ENCODE measurements around the gene SLC25A33.
"Not testable (repeated sequence)": the region's sequence is repeated elsewhere in the genome, so short reads cannot be mapped to it uniquely, and the experiment has no call there.

Gene SLC25A33

DNA sequence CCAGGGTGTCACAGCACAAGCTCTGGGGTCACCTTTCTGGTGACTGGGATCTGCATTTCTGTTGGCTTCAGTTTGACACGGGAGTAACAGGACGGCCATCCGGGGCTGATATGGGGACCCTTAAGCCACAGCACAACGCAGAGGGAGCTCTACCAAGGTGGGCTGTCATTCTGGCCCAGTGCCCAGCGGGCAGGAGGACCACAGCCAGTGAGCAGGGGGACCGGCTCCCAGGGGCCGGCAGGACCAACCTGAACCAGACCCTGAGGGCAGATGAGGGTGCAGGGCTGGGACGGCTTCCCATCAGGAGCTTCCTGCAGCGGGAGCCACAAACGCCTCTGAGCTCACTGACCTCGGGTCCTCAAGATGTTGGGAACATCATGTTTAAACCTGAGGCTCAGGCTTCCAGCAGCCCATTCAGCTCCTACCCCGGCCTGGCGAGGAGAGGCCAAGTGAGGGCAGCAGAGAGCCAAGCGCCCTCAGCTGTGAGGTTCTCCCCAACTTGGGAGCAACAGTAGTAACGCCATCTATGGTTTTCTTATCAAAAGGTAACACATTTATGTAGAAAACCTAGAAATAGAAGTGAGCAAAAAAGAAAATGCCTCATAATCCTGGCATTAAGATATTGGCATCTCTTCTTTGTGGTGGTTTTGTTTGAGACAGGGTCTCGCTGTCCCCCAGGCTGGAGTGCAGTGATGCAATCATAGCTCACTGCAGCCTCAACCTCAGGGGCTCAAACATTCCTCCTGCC lies 76.2 kb downstream of the SLC25A33 start:
- no peaks in the 10 kb centered on the region for H3K9me3 ChIP-seq (ENCODE audit: control insufficient read depth, low read length)
- H3K4me1 ChIP-seq (ENCODE audit: control insufficient read depth, insufficient read depth, low read length) = no peaks in the 10 kb centered on the region
- peaks cover 6% of the 10 kb centered on the region for H3K27me3 ChIP-seq (replicated peaks; ENCODE audit: control insufficient read depth, insufficient read depth, low read length)
- H3K4me3 ChIP-seq (ENCODE audit: low read length) = no peak overlapping the region
- H3K9ac ChIP-seq (ENCODE audit: low read length) = no peak overlapping the region
- H3K36me3 ChIP-seq (ENCODE audit: control insufficient read depth, insufficient read depth, low read length, severe bottlenecking) = peaks cover 19% of the 10 kb centered on the region
- peak; percentile 39 for DNase-seq (ENCODE audit: low read depth)

DNA sequence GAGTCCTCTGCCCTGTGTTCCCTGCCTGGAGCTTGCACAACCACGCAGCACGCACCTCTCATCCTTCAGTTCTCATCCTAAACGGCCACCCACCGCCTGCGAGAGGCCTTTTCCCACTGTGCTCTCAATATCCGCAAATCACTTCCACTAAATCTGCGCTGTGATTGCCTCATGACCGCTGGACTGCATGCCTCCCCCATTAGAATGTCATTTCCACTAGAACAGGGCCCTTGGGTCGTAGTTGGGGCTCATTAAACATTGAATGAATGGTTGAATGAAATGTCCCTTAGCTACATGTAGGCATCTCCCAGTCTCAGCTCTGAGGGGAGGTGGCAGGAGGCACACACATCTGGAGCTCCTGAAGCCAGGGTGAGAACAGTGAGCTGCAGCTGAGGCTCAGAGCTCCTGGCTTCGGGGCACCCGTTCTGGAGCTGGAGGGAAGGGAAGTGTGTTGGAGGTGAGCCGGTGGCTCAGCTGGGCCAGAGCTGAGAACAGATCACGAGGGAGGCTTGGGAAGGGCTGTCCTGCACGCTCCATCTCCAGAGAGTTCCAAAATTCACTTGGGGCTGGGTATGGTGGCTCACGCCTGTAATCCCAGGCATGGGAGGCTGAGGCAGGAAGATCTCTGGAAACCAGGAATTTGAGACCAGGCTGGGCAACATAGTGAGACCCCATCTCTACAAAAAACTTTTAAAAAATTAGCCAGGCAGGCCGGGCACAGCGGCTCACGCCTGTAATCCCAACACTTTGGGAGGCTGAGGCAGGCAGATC lies 79.8 kb downstream of the SLC25A33 start:
- no peak for DNase-seq (ENCODE audit: low read depth)
- H3K27me3 ChIP-seq (replicated peaks; ENCODE audit: control insufficient read depth, insufficient read depth, low read length) = peaks cover 6% of the 10 kb centered on the region
- H3K9me3 ChIP-seq (ENCODE audit: control insufficient read depth, low read length) = no peaks in the 10 kb centered on the region
- H3K9ac ChIP-seq (ENCODE audit: low read length) = no peak overlapping the region
- no peaks in the 10 kb centered on the region for H3K4me1 ChIP-seq (ENCODE audit: control insufficient read depth, insufficient read depth, low read length)
- H3K36me3 ChIP-seq (ENCODE audit: control insufficient read depth, insufficient read depth, low read length, severe bottlenecking) = no peaks in the 10 kb centered on the region
- H3K4me3 ChIP-seq (ENCODE audit: low read length) = no peak overlapping the region

- H3K27me3 ChIP-seq (replicated peaks; ENCODE audit: control insufficient read depth, insufficient read depth, low read length) = peaks cover 12% of the 10 kb centered on the region
- DNase-seq (ENCODE audit: low read depth) = no peak
- no peak overlapping the region for H3K9ac ChIP-seq (ENCODE audit: low read length)
- no peaks in the 10 kb centered on the region for H3K4me1 ChIP-seq (ENCODE audit: control insufficient read depth, insufficient read depth, low read length)
- H3K9me3 ChIP-seq (ENCODE audit: control insufficient read depth, low read length) = no peaks in the 10 kb centered on the region
- H3K36me3 ChIP-seq (ENCODE audit: control insufficient read depth, insufficient read depth, low read length, severe bottlenecking) = no peaks in the 10 kb centered on the region
- H3K4me3 ChIP-seq (ENCODE audit: low read length) = no peak overlapping the region
Observed at GRCh38 chr1:9621032-9621431, 81.8 kb downstream of the SLC25A33 start.

DNA sequence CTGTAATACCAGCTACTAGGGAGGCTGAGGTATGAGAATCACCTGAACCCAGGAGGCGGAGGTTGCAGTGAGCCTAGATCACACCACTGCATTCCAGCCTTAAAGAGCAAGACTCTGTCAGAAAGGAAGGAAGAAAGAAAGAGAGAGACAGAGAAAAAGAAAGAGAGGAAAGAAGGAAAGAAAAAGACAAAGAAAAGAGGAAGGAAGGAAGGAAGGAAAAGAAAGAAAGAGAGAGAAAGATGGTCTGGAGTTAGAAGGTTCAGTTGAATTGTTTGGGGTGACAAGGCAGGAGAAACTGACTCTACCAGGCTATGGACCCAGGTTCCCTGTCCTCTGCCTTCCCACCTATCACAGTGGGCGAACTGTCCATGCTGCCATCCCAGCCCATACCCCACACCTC lies 84.8 kb downstream of the SLC25A33 start:
- Histone ChIP-seq H3K4me3 (ENCODE audit: low read length) (no peak overlapping the region), H3K9ac (ENCODE audit: low read length) (no peak overlapping the region), H3K9me3 (ENCODE audit: control insufficient read depth, low read length) (no peaks in the 10 kb centered on the region), H3K36me3 (ENCODE audit: control insufficient read depth, insufficient read depth, low read length, severe bottlenecking) (no peaks in the 10 kb centered on the region), H3K4me1 (ENCODE audit: control insufficient read depth, insufficient read depth, low read length) (peaks cover 2% of the 10 kb centered on the region), H3K27me3 (replicated peaks; ENCODE audit: control insufficient read depth, insufficient read depth, low read length) (peaks cover 10% of the 10 kb centered on the region)
- DNase-seq (ENCODE audit: low read depth) = no peak

DNA sequence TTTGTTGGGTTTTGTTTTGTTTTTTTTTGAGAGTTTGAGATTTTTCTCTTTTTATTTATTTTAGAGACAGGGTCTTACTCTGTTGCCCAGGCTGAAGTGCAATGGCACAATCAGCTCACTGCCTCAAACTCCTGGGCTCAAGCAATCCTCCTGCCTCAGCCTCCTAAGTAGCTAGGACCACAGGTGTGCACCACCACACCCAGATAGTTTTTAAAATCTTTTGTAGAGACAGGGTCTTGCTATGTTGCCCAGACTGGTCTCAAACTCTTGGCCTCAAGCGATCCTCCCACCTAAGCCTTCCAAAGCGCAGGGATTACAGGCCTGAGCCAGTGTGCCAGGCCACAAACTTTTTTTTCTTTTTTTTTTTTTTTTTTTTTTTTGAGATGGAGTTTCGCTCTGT lies 85.8 kb downstream of the SLC25A33 start:
- not testable (repeated sequence) for H3K9me3 ChIP-seq (ENCODE audit: control insufficient read depth, low read length); H3K4me3 ChIP-seq (ENCODE audit: low read length); DNase-seq (ENCODE audit: low read depth); H3K9ac ChIP-seq (ENCODE audit: low read length); H3K36me3 ChIP-seq (ENCODE audit: control insufficient read depth, insufficient read depth, low read length, severe bottlenecking); H3K4me1 ChIP-seq (ENCODE audit: control insufficient read depth, insufficient read depth, low read length)
- H3K27me3 ChIP-seq (replicated peaks; ENCODE audit: control insufficient read depth, insufficient read depth, low read length) = peaks cover 10% of the 10 kb centered on the region

GRCh38 chr1:9626201-9626608 lies 86.9 kb downstream of the SLC25A33 start:
- H3K36me3 ChIP-seq (ENCODE audit: control insufficient read depth, insufficient read depth, low read length, severe bottlenecking) = no peaks in the 10 kb centered on the region
- peaks cover 21% of the 10 kb centered on the region for H3K27me3 ChIP-seq (replicated peaks; ENCODE audit: control insufficient read depth, insufficient read depth, low read length)
- no peak for DNase-seq (ENCODE audit: low read depth)
- no peak overlapping the region for H3K9ac ChIP-seq (ENCODE audit: low read length)
- H3K4me3 ChIP-seq (ENCODE audit: low read length) = no peak overlapping the region
- H3K4me1 ChIP-seq (ENCODE audit: control insufficient read depth, insufficient read depth, low read length) = peaks cover 2% of the 10 kb centered on the region
- no peaks in the 10 kb centered on the region for H3K9me3 ChIP-seq (ENCODE audit: control insufficient read depth, low read length)

- DNase-seq (ENCODE audit: low read depth) = no peak
- H3K4me1 ChIP-seq (ENCODE audit: control insufficient read depth, insufficient read depth, low read length) = peaks cover 2% of the 10 kb centered on the region
- H3K9me3 ChIP-seq (ENCODE audit: control insufficient read depth, low read length) = no peaks in the 10 kb centered on the region
- H3K4me3 ChIP-seq (ENCODE audit: low read length) = no peak overlapping the region
- H3K9ac ChIP-seq (ENCODE audit: low read length) = no peak overlapping the region
- peaks cover 27% of the 10 kb centered on the region for H3K27me3 ChIP-seq (replicated peaks; ENCODE audit: control insufficient read depth, insufficient read depth, low read length)
- no peaks in the 10 kb centered on the region for H3K36me3 ChIP-seq (ENCODE audit: control insufficient read depth, insufficient read depth, low read length, severe bottlenecking)
Observed at GRCh38 chr1:9628541-9629444, 89.5 kb downstream of the SLC25A33 start.

DNA sequence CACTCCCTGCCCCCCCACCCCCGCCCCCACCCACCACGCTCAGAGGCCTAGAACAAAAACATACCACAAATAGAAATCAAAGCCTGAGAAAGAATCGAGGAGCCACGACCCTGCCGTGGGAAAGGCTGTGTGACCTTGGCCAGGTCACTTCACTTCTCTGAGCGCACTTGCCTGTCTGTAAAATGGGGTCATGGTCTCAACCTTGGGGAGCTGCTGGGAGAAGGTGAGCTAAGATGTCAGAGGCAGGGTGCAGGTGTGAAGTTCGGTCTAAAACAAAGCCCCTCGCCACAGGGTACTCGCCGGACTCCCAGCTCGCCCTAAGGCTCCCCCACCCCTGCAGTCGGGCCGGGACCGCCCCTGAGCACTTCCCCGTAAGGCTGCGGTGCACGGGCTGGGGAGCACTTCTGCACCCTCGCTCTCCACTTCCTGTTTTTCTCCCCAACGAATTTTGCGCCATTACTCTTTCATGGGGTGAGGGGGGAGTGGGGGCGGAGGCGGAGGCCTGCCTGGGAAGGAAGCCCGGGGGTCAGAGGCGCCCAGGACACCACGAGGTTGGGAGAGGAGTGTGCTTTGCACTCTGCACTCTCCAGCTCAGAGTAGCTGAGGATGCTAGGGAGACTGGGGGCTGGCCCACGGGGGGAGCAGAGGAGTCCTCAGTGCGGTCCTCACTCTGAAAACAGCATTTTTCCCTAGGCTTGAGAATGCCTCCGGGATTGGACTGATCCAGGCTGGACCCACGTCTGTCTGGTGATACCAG lies 90.4 kb downstream of the SLC25A33 start:
- Histone ChIP-seq H3K4me3 (ENCODE audit: low read length) (no peak overlapping the region), H3K36me3 (ENCODE audit: control insufficient read depth, insufficient read depth, low read length, severe bottlenecking) (no peaks in the 10 kb centered on the region), H3K4me1 (ENCODE audit: control insufficient read depth, insufficient read depth, low read length) (peaks cover 2% of the 10 kb centered on the region), H3K9me3 (ENCODE audit: control insufficient read depth, low read length) (peaks cover 5% of the 10 kb centered on the region), H3K27me3 (replicated peaks; ENCODE audit: control insufficient read depth, insufficient read depth, low read length) (peaks cover 27% of the 10 kb centered on the region), H3K9ac (ENCODE audit: low read length) (no peak overlapping the region)
- no peak for DNase-seq (ENCODE audit: low read depth)

DNA sequence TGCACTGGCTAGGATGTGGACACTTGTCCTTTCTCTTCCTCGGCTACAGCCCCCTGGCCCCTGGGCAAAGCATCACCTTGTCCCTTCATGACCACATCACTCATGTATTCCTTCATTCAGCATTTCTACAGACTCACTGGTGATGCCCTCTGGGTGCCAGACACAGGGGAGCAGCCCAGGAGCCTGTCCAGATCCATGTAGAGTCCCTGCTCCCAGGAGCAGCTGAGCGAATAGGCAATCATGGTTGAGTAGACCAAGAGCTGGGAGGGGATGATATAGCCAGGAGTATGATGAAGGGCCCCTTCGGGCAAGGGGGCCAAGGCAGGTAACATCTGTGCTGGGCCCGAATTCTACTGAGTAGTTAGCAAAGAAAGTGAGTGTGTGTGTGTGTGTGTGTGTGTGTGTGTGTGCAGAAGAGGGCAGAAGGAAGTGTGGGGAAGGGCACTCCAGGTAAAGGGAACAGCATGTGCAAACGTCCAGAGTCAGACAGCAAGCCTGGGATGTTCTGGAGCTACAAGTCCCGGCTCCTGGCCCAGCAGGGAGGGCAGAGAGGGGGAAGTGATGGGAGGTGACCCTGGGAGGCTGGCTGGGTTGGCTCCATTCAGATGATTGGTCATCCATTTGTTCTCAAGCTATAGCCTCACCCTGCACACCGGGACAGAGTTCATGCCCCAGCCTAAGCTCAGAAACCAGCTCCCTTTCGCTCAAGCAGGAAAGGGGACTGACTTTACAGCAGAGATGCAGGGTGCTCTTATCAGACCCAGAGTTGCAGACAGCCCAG lies 91.3 kb downstream of the SLC25A33 start:
- Histone ChIP-seq H3K9me3 (ENCODE audit: control insufficient read depth, low read length) (peaks cover 10% of the 10 kb centered on the region), H3K36me3 (ENCODE audit: control insufficient read depth, insufficient read depth, low read length, severe bottlenecking) (no peaks in the 10 kb centered on the region), H3K4me1 (ENCODE audit: control insufficient read depth, insufficient read depth, low read length) (peaks cover 2% of the 10 kb centered on the region), H3K27me3 (replicated peaks; ENCODE audit: control insufficient read depth, insufficient read depth, low read length) (peaks cover 27% of the 10 kb centered on the region), H3K9ac (ENCODE audit: low read length) (no peak overlapping the region), H3K4me3 (ENCODE audit: low read length) (no peak overlapping the region)
- DNase-seq (ENCODE audit: low read depth) = no peak

DNA sequence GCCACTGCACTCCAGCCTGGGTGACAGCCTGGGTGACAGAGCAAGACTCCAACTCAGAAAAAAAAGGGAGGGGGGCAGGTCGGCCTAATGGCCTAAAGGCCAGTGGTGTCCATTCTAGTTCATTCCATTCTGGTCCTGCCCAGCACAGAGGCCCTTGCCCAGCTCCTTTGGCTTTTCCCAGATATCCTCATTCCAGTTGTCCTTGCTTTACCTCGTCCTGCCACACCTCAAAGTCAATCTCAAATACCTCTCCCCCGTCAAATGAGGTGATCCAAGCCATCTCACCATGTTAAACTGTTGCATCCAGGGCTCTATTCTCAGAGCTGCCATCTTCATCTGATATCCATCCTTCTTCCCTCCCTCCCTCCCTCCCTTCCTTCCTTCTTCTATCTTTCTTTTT lies 92.3 kb downstream of the SLC25A33 start:
- peaks cover 18% of the 10 kb centered on the region for H3K27me3 ChIP-seq (replicated peaks; ENCODE audit: control insufficient read depth, insufficient read depth, low read length)
- no peaks in the 10 kb centered on the region for H3K36me3 ChIP-seq (ENCODE audit: control insufficient read depth, insufficient read depth, low read length, severe bottlenecking)
- H3K4me3 ChIP-seq (ENCODE audit: low read length) = no peak overlapping the region
- H3K9me3 ChIP-seq (ENCODE audit: control insufficient read depth, low read length) = peaks cover 10% of the 10 kb centered on the region
- no peak for DNase-seq (ENCODE audit: low read depth)
- no peak overlapping the region for H3K9ac ChIP-seq (ENCODE audit: low read length)
- peaks cover 2% of the 10 kb centered on the region for H3K4me1 ChIP-seq (ENCODE audit: control insufficient read depth, insufficient read depth, low read length)

All from adipocyte (in vitro differentiated cells).